Tibial artery (tissue), 4 donors: ENCODE measurements around the gene BRSK2.

ENCODE experiments used
- DNase-seq, 2 donors: peaks; one replicate each; pipeline ENCODE4 v3.0.0-alpha.2; 2019
- H3K27ac ChIP-seq, 2 donors: fragments of 200-600 bp; sonication (generic) in 1 of 2; 1 replicate in 1 of 2; 2 replicates in 1 of 2; pipeline ENCODE4 v1.5.1; 2018 to 2019; ENCODE audit warnings: mild to moderate bottlenecking in 1 of 2
- H3K27me3 ChIP-seq, 2 donors: fragments of 200-600 bp; sonication (generic) in 1 of 2; one replicate each; pipeline versions ENCODE4 v1.5.1 to v1.6.0; 2016 to 2019
- H3K36me3 ChIP-seq, 3 donors: fragments of 200-600 bp; sonication (generic) in 2 of 3; one replicate each; pipeline ENCODE4 v1.5.1; 2016 to 2019; ENCODE audit warnings: mild to moderate bottlenecking in 2 of 3
- H3K4me1 ChIP-seq, 4 donors: fragments of 200-600 bp; sonication (generic) in 2 of 4; 1 replicate in 3 of 4; 2 replicates in 1 of 4; pipeline ENCODE4 v1.5.1; 2016 to 2019
- H3K4me3 ChIP-seq, 2 donors: fragments of 200-600 bp; sonication (generic) in 1 of 2; 1 replicate in 1 of 2; 2 replicates in 1 of 2; pipeline ENCODE4 v1.5.1; 2018 to 2019; ENCODE audit warnings: mild to moderate bottlenecking in 2 of 2
- H3K9me3 ChIP-seq, 3 donors: fragments of 200-600 bp; sonication (generic) in 1 of 3; one replicate each; pipeline ENCODE4 v1.5.1; 2016 to 2019
- intact Hi-C: fragments of 100-400 bp; cut with DNase I; formaldehyde crosslinking; loops from one replicate; pipeline ENCODE4 v1.15.0; 2023; ENCODE audit warnings: low total_unique reads
- TF ChIP-seq, protein P1 (sequence below), 2 experiments: fragments of 200-600 bp in 1 of 2; fragments of 450-650 bp in 1 of 2; IDR thresholded peaks; one replicate each; pipeline ENCODE4 v1.5.1; 2017 to 2019; ENCODE audit warnings: antibody characterized with exemption in 2 of 2, mild to moderate bottlenecking in 1 of 2, moderate library complexity in 1 of 2

The BRSK2 gene

DNA sequence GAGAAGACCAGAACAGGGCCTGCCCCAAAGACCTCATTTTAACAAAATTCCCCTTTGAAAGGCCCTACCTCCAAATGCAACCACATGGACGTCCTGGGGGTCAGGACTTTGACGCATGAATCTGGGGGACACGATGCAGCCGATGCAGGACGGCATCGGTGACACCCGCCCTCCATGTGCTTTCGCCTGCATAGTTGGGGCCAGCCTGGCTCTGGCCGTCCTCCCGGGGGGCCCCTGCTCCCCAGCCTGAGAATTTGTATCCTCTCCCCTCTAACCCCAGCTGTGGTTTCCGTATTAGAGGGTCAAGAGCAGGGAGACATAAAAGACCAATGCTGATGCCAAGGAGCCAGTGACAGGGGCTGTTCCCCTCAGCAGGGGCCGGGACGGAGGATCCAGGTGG is 18.4 kb upstream of the BRSK2 start:
- Histone ChIP-seq H3K27me3 (peaks cover 0 to 55% of the 10 kb centered on the region in 2 donors), H3K27ac (no peak overlapping the region), H3K36me3 (no peaks in the 10 kb centered on the region), H3K4me1 (no peaks in the 10 kb centered on the region), H3K4me3 (no peak overlapping the region), H3K9me3 (peaks cover 0 to 8% (median 0%) of the 10 kb centered on the region in 3 donors)
- peak in 1 of 2 donors; percentile 56 for DNase-seq
- intact Hi-C loops = no loop called here
- TF ChIP-seq, protein P1, sequence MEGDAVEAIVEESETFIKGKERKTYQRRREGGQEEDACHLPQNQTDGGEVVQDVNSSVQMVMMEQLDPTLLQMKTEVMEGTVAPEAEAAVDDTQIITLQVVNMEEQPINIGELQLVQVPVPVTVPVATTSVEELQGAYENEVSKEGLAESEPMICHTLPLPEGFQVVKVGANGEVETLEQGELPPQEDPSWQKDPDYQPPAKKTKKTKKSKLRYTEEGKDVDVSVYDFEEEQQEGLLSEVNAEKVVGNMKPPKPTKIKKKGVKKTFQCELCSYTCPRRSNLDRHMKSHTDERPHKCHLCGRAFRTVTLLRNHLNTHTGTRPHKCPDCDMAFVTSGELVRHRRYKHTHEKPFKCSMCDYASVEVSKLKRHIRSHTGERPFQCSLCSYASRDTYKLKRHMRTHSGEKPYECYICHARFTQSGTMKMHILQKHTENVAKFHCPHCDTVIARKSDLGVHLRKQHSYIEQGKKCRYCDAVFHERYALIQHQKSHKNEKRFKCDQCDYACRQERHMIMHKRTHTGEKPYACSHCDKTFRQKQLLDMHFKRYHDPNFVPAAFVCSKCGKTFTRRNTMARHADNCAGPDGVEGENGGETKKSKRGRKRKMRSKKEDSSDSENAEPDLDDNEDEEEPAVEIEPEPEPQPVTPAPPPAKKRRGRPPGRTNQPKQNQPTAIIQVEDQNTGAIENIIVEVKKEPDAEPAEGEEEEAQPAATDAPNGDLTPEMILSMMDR (IDR thresholded peaks at IDR 0.05) = no peak

DNA sequence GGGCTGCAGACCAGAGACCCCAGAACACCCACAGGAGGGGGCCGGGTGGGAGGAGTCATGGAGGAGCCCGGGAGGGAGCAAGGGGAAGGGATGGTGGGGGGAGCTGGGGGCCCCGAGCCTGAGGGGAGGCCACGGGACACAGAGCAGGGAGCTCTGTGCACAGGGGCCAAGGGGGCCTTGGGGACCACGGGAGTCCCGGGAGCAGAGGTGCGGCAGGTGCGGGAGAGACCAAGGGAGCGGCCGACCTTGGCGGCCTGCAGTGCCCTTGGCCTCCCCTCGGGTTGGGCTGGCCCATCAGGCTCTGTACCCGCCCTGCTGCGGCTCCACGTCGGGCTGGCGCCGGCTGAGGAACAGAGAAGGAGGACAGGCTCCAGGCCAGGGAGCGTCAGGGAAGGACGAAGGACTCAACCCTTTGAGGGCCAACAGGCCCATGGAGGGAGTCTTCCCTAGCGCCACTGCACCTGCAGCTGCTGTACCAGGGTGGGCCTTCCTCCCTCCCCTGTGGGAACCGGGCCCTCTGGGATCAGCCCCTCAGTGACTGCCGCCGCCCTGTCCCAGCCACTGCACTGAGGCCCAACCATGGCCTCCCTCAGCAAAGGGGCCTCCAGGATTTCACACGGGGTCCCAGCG is 17.8 kb upstream of the BRSK2 start:
- Histone ChIP-seq H3K36me3 (no peaks in the 10 kb centered on the region), H3K9me3 (peaks cover 0 to 2% (median 0%) of the 10 kb centered on the region in 3 donors), H3K27ac (no peak overlapping the region), H3K4me1 (no peaks in the 10 kb centered on the region), H3K27me3 (peaks cover 0 to 55% of the 10 kb centered on the region in 2 donors), H3K4me3 (no peak overlapping the region)
- intact Hi-C loops = no loop called here
- TF ChIP-seq, protein P1 (IDR thresholded peaks at IDR 0.05) = no peak
- peak in 1 of 2 donors; percentile 59 for DNase-seq

DNA sequence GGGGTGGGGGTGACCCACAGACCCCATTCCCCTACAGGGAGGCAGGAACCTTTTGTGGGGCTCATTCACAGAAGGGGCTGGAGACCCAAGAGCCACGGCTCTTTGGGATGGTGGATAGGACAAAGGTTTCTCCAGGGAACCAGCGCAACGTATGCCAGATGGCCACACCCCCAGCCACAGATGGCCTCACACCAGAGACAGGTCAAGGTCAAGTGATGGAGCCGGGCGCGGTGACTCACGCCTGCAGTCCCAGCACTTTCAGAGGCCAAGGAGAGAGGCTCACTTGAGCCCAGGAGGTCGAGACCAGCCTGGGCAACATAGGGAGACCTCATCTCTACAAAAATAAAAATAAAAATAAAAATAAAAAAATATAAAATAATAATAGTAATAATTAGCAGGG is 17.1 kb upstream of the BRSK2 start:
- DNase-seq = peak in 1 of 2 donors; percentile 34
- TF ChIP-seq, protein P1 (IDR thresholded peaks at IDR 0.05) = no peak
- no peaks in the 10 kb centered on the region for H3K9me3 ChIP-seq
- no peaks in the 10 kb centered on the region for H3K36me3 ChIP-seq
- H3K4me1 ChIP-seq = no peaks in the 10 kb centered on the region
- no peak overlapping the region for H3K27ac ChIP-seq
- intact Hi-C loops = no loop called here
- H3K4me3 ChIP-seq = no peak overlapping the region
- H3K27me3 ChIP-seq = peaks cover 0 to 55% of the 10 kb centered on the region in 2 donors

DNA sequence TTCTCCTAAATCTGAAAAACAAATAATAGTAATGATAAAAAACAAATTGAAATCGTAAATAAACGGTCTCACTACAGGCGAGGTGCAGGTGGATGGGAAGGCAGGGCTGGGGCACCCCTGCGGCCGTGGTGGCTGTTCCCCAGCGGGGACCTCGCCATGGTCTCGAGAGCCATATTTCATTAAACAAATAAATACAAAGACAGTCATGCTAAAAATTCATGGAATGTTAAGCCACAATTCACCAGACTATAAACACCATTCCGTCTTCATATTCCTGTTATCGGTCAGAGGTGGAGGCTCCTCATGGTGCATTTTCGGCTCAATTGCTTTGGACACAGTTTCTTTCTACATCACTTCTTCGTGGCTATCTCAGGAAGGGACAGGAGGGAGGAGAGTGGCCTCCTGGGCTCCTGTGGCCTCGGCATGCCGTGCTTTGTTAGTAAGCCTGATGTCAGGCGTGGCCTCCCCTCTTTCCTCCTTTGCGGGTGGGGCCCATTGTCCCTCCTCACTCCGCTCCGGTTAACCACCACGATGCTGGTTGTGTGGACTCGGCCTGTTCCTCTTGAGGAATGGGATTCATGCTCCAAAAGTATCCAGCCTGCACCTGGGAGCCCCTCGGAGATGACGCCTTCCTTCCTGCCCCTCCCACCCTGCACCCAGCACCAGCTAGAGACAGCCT is 16.1 kb upstream of the BRSK2 start:
- H3K27ac ChIP-seq = no peak overlapping the region
- peaks cover 0 to 51% of the 10 kb centered on the region in 2 donors for H3K27me3 ChIP-seq
- DNase-seq = no peak
- no peaks in the 10 kb centered on the region for H3K4me1 ChIP-seq
- no peaks in the 10 kb centered on the region for H3K36me3 ChIP-seq
- H3K4me3 ChIP-seq = no peak overlapping the region
- intact Hi-C loops = no loop called here
- TF ChIP-seq, protein P1 (IDR thresholded peaks at IDR 0.05) = no peak
- no peaks in the 10 kb centered on the region for H3K9me3 ChIP-seq

DNA sequence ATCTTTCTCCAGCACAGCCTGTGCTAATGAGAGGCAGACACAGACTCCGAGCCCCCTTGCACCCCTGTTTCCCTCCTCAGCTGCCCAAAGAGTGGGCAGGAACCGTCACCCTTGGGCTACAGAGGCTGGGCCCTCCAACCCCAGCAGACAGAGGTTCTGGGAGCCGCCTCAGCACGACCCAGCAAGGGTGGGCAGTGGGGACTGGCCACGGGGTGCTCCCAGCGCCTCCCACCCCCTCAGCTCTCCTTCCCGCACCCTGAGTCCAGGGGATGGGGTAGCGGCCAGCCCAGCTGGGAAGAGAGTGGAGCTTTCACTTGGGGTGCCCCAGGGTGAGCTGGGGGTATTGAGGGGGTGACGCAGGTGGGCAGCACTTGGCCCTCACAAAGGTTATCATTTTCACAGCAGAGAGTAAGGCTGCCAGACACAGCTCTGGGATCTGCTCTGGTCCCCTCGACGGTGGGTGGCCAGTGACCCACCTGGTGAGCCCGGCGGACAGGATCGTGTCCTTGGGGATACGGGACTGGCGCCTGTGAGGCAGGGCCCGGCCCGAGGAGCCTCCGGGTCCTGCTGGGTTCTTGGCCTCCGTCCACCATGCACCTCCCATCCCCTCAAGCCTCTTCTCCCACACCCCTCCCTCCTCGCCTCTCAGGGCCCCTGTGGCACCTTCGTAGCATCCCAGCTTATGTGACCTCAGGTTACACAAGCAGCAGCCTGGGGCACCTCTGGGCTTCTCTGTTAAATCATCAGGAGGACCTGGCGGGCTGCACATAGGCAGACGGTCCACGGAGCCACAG is 14.4 kb upstream of the BRSK2 start:
- intact Hi-C loops = no loop called here
- peak in 1 of 2 donors; percentile 47 for DNase-seq

More for the DNA sequence above, 14.4 kb upstream of the BRSK2 start:
- TF ChIP-seq, protein P1 (IDR thresholded peaks at IDR 0.05) = no peak
- H3K4me3 ChIP-seq = no peak overlapping the region
- H3K27ac ChIP-seq = no peak overlapping the region
- H3K9me3 ChIP-seq = peaks cover 0 to 4% (median 0%) of the 10 kb centered on the region in 3 donors
- no peaks in the 10 kb centered on the region for H3K36me3 ChIP-seq
- H3K4me1 ChIP-seq = no peaks in the 10 kb centered on the region
- peaks cover 0 to 34% of the 10 kb centered on the region in 2 donors for H3K27me3 ChIP-seq
